Testis (tissue), 3 donors: Measurements from ENCODE around the gene CYB5R3. TPM values are rescaled to one million over a fixed set of nuclear protein-coding genes. Genes with fewer than 3 reads are reported as not detected.

ENCODE experiments used
- DNase-seq: peaks from one replicate; pipeline ENCODE4 v3.0.0-alpha.2; 2019
- H3K27ac ChIP-seq, 2 donors: fragments of 200-600 bp; sonication (generic); one replicate each; pipeline ENCODE4 v1.5.1; 2019
- H3K27me3 ChIP-seq: fragments of 200-600 bp; sonication (generic); one replicate; pipeline ENCODE4 v1.5.1; 2019
- H3K36me3 ChIP-seq: fragments of 200-600 bp; sonication (generic); one replicate; pipeline ENCODE4 v1.5.1; 2017; ENCODE audit warnings: low read depth; ENCODE audit errors: missing control alignments
- H3K4me1 ChIP-seq: fragments of 200-600 bp; sonication (generic); one replicate; pipeline ENCODE4 v1.5.1; 2019
- H3K4me3 ChIP-seq, 2 donors: fragments of 200-600 bp; sonication (generic); one replicate each; pipeline ENCODE4 v1.5.1; 2017 to 2019
- H3K9me3 ChIP-seq: fragments of 200-600 bp; sonication (generic); one replicate; pipeline ENCODE4 v1.5.1; 2017
- POLR2A ChIP-seq: fragments of 450-650 bp; IDR thresholded peaks from one replicate; pipeline ENCODE4 v1.6.1; 2017; ENCODE audit warnings: antibody characterized with exemption, mild to moderate bottlenecking, moderate library complexity
- WGBS, 2 donors: methylation state at CpG; one replicate each; pipeline ENCODE4 v1.1.5; 2018; 5-methylcytosine and 5-hydroxymethylcytosine counted together
- intact Hi-C: fragments of 100-400 bp; cut with DNase I; formaldehyde crosslinking; loops from one replicate; pipeline ENCODE4 v1.15.1; 2023; ENCODE audit warnings: low total_unique reads
- polyA plus RNA-seq: library from polyadenylated mRNA; stranded (reverse); fragments of 350-450 nt; fragmentation: Illumina TruSeq; extraction: RNeasy Lipid Tissue Mini Kit (QIAGEN cat#74804); gene quantifications from one replicate; pipeline ENCODE4 v1.2.3, GENCODE V29; 2014; ENCODE audit warnings: low read depth, low replicate concordance; ENCODE audit not compliant: insufficient read depth
- total RNA-seq, 2 donors: library from RNA; depleted of rRNA; stranded (reverse); fragments of >200 nt; gene quantifications; one replicate each; pipeline ENCODE4 v1.2.3, GENCODE V29; 2016
- TF ChIP-seq, protein P1 (sequence below), 3 experiments: fragments of 450-650 bp in 2 of 3; fragments of 200-600 bp in 1 of 3; sonication (generic) in 1 of 3; IDR thresholded peaks; one replicate each; pipeline ENCODE4 v1.5.1; 2016 to 2019; ENCODE audit warnings: antibody characterized with exemption in 3 of 3, mild to moderate bottlenecking in 2 of 3, moderate library complexity in 1 of 3

CYB5R3 gene
- total and polyA plus RNA-seq, 3 donors from 2014 or later, result 330 to 484 (median 423) TPM

DNA sequence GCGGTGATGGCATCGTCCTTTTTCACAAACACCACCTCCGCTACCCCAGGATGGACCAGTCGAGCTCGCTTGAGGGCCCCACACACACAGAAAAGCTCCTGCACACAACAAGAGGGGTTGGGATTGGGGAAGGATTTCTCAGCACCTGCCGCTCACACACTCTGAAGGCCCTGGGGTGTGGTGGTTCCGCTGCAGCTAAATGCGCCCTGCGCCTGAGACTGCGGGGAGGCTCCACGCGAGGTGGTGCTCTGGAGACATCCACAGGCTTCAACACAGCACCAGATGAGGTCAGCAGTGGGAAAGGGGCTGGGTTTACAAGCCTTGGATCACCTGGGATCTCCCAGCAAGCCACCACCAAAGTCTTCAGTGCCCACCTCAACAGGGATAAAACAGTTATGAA lies 57.2 kb downstream of the CYB5R3 start:
- TF ChIP-seq, protein P1, sequence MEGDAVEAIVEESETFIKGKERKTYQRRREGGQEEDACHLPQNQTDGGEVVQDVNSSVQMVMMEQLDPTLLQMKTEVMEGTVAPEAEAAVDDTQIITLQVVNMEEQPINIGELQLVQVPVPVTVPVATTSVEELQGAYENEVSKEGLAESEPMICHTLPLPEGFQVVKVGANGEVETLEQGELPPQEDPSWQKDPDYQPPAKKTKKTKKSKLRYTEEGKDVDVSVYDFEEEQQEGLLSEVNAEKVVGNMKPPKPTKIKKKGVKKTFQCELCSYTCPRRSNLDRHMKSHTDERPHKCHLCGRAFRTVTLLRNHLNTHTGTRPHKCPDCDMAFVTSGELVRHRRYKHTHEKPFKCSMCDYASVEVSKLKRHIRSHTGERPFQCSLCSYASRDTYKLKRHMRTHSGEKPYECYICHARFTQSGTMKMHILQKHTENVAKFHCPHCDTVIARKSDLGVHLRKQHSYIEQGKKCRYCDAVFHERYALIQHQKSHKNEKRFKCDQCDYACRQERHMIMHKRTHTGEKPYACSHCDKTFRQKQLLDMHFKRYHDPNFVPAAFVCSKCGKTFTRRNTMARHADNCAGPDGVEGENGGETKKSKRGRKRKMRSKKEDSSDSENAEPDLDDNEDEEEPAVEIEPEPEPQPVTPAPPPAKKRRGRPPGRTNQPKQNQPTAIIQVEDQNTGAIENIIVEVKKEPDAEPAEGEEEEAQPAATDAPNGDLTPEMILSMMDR (IDR thresholded peaks at IDR 0.05), result no peak
- TF ChIP-seq POLR2A, result no peak
- no peaks in the 10 kb centered on the region for H3K27me3 ChIP-seq
- no peaks in the 10 kb centered on the region for H3K9me3 ChIP-seq
- H3K4me3 ChIP-seq, result no peak overlapping the region
- intact Hi-C loops, result no loop called here
- DNase-seq, result no peak
- H3K27ac ChIP-seq, result no peak overlapping the region
- WGBS, 2 donors, result 94 to 97% methylated on average over 9 to 12 of the region's 12 CpGs
- no peaks in the 10 kb centered on the region for H3K36me3 ChIP-seq
- no peaks in the 10 kb centered on the region for H3K4me1 ChIP-seq

DNA sequence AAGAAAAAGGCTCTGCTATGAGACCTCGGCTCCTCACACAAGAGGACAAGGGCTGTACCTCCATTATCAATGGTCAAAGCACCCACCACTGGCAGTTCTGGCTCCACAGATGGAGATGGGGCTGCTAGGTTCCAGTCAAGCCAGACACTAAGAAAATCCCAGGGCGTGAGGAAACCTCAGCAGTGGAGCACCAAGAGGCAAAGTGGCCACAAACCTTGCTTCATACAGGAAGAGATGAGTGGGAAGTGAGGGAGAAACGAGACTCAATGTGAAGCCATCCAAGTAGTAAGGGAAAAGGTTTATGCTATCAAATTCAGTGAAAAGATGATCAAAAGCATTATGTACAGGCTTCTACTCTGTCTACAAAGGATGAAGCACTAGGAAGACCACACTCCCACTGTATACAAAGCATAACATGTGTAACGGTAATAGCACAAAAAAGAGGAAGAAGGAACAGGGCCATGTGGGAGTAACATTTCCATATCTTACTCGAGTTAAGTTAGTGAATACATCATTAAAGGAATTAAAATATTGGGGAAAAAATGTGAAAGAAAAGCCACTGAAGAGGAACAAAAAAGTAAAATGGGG lies 61.5 kb downstream of the CYB5R3 start:
- intact Hi-C loops, result no loop called here
- DNase-seq, result no peak
- WGBS, 2 donors, result 81 to 83% methylated on average over 5 of the region's 5 CpGs
- no peak overlapping the region for H3K4me3 ChIP-seq
- no peaks in the 10 kb centered on the region for H3K27me3 ChIP-seq
- H3K9me3 ChIP-seq, result no peaks in the 10 kb centered on the region
- H3K27ac ChIP-seq, result no peak overlapping the region
- H3K4me1 ChIP-seq, result no peaks in the 10 kb centered on the region
- no peak for TF ChIP-seq POLR2A
- TF ChIP-seq, protein P1 (IDR thresholded peaks at IDR 0.05), result no peak
- no peaks in the 10 kb centered on the region for H3K36me3 ChIP-seq

DNA sequence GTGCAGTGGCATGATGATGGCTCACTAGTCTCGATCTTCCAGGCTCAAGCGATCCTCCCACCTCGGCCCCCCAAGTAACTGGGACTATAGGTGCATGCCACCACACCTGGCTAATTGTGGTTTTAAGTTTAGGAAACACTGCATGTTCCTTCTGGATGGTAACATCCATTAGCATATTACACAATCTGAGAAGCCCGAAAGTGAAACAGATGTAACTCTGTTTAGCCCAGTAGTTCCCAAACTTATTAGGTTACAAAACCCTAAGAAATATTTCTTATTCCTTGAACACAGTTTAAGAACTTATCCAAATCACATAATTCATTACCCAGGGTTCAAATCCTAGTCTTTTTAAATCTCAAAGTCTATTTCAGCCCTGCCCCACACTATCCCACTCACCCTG lies 62.8 kb downstream of the CYB5R3 start:
- TF ChIP-seq POLR2A, result no peak
- TF ChIP-seq, protein P1 (IDR thresholded peaks at IDR 0.05), result no peak
- Histone ChIP-seq H3K36me3 (no peaks in the 10 kb centered on the region), H3K27ac (no peak overlapping the region), H3K4me1 (peaks cover 4% of the 10 kb centered on the region), H3K27me3 (no peaks in the 10 kb centered on the region), H3K9me3 (no peaks in the 10 kb centered on the region), H3K4me3 (no peak overlapping the region)
- intact Hi-C loops, result no loop called here
- DNase-seq, result no peak
- 88% methylated on average over 4 of the region's 4 CpGs for WGBS, 2 donors

DNA sequence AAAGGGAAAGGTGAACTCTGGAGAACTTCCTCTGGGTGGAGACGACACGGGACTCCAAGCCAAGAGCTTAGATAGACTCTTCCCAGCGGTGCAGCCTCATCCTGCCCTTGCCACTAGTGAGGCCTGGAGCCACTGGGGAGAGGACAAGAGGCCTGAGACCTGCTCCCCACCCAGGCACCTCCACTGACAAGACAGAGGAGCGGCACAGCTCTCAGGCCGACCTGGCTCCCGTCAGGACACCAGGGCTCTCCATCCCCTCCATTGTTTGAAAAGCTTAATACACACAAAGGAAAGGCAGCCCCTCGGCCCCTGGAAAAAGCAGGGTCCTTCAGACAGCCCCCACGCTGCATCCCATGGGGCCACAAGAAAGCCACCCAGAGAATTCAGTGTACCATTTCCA lies 64.1 kb downstream of the CYB5R3 start:
- Histone ChIP-seq H3K9me3 (no peaks in the 10 kb centered on the region), H3K27me3 (no peaks in the 10 kb centered on the region), H3K36me3 (no peaks in the 10 kb centered on the region), H3K4me1 (peaks cover 7% of the 10 kb centered on the region), H3K4me3 (no peak overlapping the region), H3K27ac (no peak overlapping the region)
- WGBS, 2 donors, result 78 to 89% methylated on average over 6 to 8 of the region's 8 CpGs
- DNase-seq, result no peak
- intact Hi-C loops, result no loop called here
- no peak for TF ChIP-seq POLR2A
- TF ChIP-seq, protein P1 (IDR thresholded peaks at IDR 0.05), result no peak

- Histone ChIP-seq H3K9me3 (no peaks in the 10 kb centered on the region), H3K36me3 (no peaks in the 10 kb centered on the region), H3K4me3 (no peak overlapping the region), H3K27me3 (no peaks in the 10 kb centered on the region), H3K27ac (no peak overlapping the region), H3K4me1 (peaks cover 7% of the 10 kb centered on the region)
- 90 to 96% methylated on average over 2 to 4 of the region's 4 CpGs for WGBS, 2 donors
- DNase-seq, result no peak
- intact Hi-C loops, result no loop called here
- no peak for TF ChIP-seq POLR2A
- TF ChIP-seq, protein P1 (IDR thresholded peaks at IDR 0.05), result no peak
Observed at GRCh38 chr22:42584364-42584940, 64.7 kb downstream of the CYB5R3 start.
